Activated CD8-positive, alpha-beta memory T cell treated with anti-CD3 and anti-CD28 coated beads for 1 hour (primary cell): ENCODE measurements around the gene RYR2.

Source experiments
- DNase-seq, 2 donors: peaks; one replicate each; pipeline ENCODE4 v3.0.0-alpha.2; 2020; ENCODE audit warnings: low read depth in 1 of 2; ENCODE audit errors: extremely low read depth in 1 of 2

Gene RYR2

DNA sequence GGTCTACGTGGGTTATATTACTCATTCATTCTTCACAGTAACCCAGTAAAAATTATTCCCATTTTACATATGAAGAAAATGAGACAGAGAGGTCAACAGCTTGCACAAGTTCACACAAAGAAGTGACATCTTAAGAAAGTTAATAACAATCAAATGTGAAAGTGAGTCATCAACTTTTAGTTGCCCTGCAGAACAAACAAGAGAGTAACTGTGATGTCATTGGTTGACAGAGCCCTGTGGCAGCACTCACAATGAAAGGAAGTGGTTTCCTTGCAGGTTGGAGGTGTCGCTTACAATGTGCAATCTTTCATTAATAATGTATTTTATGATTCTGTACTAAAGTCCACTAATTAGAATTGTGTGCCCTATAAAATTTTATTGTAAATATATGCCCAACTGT lies 369.6 kb downstream of the RYR2 start:
- no peak for DNase-seq

DNA sequence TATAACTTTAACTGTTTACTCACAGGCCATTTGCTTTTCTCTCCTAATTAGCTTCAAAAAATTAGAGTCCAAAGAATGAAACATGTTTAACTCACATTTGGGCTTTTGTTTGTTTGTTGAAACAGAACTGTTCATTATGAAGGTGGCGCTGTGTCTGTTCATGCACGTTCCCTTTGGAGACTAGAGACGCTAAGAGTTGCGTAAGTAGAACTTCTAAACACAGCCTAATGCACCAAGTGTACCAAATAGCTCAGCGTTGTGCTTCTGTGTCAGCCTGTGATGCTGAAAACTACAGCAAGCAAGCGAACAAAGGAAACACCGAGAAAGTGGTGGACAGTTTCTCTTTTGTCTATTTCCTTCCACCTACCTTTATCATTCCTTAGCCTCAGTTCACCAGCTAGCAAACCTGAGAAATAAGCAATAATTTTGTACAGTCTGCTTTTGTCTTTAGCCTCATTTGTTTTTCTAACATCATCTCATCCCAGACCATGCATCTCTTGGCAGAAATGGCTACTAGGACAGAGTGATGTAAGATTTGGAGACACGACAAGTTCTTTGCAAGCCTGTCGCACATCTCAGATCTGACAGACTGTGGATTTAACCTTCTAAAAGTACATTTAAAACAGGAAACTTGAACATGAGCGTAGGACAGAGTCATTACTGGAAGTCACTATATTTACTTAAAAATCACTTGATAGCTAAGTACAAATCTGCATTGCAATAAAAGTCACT lies 375.1 kb downstream of the RYR2 start:
- no peak for DNase-seq

DNA sequence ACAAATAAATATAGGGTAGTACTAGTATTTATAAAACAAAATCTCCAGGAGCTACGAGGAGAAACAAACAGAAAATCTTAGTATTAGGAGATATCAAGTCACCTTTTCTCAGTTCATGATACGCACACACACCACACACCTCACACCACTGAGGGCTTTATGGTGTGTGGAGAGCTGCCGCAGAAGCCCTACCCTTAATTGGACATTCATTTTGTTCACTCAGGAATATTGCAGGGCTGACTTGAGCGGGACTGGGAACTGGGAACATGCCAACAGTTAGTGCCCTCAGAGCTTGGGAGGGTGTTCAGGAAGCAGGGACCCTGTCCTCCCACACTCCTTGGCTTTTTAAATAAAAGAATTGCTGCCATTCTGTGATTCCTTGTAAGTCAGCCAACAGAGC lies 386.8 kb downstream of the RYR2 start:
- DNase-seq, result no peak

DNA sequence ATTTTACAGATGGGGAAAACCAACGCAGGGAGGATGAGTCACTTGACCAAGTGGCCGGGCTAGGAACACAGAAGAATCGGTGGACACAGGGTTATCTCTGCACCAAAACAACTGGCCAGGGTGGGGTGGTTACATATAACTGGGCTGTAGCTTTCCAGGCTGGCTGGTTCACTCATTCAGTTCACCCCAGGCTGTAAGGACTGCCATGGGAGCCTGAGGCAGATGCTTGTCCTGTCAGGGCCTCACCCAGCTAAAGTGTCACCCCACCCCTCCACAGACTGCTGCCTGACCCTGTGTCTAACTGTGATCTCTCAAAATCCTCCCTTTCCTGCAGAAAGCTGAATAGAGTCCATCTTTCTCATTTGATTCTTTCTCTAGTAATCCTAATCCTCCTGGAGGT lies 387.3 kb downstream of the RYR2 start:
- DNase-seq, result no peak

DNA sequence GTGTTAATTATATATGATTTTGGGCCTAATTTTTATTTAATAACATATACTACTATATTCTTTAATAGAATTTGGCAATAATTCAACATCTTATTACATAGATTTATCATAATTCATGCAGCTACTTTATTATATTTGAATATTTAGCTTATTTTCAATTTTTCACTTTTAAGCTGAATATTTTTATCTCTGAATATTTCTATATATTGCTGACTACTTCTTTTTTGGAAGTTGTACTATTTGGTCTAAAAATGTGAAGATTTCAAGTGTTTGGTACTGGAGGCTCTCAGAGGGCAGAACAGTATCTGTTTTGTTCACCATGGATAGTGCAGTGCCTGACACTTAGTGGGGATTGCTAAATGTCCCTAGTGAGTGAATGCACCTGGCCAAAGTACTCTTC lies 389.5 kb downstream of the RYR2 start:
- no peak for DNase-seq

DNA sequence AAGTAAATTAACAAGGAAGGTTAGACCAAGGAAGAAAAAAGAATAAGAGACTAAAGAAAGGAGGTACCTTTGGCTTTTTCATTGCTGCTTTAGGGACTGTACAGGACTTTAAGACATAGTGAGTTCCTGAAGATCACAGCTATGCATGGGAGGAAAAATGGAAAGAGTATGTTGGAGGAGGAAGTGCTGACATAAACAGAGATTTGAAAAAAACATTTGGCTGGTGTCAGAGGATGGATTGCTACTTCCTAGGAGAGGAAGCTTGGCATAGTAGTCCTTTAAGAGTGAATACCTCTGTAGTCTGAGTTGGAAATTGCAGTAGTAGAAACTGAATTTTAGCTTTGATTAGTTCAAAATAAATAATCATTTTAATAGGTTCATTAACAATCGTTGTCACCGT lies 398.4 kb downstream of the RYR2 start:
- DNase-seq, result no peak

DNA sequence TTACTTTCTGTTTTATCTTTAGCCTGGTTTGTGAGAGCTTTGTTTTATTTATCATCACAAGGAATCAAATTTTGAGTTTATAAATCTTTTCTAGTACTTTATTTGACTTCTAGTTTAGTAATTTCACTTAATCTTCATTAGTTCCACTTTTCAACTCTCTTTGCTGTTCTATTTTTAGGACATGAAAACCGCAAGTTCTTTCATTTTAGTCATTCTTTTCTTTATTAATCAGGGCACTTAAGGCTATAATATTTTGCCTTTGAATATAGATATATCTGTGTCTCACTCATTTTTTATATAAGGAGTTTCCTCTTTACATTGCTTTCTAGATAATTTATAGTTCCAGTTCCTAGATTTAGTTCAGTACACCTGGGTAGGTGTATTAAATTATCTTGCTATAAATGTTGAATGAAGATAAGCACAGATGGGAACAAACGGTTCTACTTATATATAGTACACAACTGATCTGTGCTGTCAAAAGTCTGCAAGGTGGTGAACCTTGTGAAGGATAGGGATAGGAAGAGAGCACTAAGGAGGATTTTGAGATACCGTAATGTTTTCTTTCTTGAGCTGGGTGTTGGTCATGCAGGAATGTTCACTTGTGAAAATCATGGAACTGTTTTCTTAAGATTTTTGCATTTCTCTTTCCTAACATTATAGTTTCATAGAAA lies 402.3 kb downstream of the RYR2 start:
- DNase-seq, result no peak

DNA sequence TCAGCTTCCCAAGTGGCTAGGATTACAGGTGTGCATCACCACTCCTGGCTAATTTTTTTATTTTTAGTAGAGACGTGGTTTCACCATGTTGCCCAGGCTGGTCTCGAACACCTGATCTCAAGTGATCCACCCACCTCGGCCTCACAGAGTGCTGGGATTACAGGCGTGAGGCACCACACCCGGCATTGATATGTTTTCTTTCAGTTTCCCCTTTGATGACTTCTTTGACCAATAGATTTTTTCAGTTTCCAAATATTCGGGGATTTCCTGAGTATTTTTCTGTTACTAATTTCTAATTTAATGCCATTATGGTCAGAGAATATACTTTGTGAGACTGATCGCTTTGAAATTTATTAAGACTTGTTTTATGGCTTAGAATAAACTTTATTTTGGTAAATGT lies 406.1 kb downstream of the RYR2 start:
- DNase-seq, result no peak

DNA sequence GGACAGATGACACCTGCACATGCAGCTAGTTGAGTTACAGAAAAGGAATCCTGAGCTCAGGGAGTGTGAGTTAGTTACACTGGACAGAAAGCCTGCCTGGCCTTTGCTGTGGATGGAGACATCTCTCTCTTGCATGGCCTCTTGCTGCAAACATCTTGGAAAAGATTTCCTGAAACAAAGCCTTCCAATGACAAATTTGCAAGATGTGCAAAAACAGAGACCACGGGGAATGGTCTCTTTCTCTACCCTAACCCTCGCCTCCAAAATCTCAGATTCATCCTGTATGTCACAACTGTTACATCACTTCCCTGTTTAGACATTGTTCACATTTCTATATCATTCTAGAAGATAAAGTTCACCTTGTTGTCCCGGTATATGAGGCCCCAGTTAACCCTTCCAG lies 415.6 kb downstream of the RYR2 start:
- DNase-seq, result no peak

DNA sequence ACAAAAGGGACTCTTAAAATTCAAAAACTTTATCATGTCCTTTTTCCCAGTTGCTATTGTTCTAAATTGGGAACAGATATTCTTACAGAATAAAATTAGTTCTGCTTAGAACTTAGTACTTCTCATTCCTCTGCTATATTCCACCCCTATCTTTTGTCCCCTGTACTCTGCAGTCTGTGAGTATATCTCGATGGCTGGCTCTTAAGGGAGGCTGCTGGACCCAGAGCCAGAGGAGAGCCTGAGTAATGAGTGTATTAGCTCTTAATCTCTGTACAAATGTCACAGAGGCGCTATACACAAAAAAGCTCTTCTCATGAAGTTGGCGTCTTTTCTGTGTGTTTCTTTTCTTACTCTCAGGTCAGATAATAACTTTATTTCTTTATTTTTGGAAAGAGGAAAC lies 425.3 kb downstream of the RYR2 start:
- DNase-seq, result no peak

DNA sequence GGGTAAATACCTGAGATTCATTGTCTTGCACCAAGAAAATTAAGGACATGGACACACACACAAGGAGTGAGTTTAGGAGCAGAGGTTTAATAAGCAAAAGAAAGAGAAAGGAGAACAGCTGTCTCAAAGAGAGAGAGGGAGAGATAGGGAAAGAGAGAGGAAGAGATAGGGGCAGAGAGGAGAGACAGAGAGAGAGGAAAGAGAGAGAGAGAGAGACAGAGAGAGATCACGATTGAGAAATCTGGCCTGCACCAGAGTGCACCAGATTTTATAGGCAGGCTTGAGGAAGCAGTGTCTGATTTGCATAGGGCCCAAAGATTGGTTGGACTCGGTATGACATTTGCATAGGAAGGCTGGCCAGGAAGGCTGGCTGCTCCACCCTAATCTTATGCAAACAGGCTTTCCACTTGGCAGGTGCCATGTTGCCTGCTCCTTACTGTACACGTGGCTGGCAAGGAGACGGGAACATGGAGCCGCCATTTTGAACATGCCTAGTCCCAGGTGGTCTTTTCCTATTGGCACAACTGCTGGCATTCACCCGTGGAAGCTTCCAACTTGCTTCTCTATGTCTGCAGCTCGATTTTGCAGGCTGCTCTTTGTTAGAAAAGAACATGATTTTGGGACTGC lies 428.8 kb downstream of the RYR2 start:
- no peak for DNase-seq

DNA sequence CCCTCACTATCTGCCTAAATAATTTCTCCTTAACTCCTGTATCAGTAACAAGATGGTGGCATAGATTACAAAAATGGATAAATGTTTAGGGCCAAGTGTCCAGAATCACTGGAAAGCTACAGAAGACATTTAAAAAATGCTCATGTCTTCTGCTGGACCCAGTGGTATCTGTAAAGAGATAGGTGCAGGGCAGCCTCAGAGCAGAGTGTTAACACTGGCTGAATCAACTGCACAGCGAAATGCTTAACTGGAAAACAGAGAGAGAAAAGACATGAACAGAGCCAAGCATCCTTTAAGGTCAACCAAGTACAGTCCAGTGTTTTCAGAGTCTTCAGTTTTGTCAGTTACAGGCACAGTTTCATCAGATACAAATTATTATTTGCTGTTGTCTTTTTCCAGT lies 429.4 kb downstream of the RYR2 start:
- DNase-seq, result no peak

DNA sequence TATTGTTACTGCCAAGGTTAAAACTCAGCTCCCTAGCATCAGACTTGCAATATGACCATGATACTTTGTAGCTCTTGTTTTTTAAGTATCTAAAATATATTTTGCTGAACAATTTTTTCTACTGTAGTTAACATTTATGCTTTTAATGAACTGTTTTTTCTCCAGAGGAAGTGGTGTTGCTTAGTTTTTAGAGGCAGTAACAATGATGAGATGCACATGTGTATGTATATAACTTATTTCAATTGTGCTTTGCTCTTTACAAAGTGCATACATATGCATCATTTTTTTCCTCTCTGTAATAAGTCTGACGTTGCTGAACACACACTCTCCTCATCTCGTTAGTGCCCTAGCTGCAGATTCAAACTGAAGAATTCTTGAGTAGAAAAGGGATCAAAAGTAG lies 430.0 kb downstream of the RYR2 start:
- no peak for DNase-seq

DNA sequence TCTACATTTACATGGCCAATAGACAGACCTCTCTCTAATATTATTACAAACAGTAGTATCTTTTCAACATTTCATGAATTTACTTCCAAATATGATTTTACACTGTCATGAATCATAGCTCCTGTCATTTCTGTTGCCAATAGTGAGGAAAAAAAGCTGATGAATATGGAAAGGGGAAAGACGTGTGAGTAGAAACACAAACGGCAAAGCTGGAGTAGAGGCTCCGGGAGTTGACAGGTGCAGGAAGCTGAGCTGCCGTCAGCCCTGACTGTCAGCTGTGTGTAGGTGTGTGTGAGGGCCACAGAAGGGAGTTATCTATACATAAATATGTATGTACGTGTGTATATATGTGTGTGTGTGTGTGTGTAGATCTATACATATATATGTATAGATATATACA lies 431.9 kb downstream of the RYR2 start:
- DNase-seq, result no peak

DNA sequence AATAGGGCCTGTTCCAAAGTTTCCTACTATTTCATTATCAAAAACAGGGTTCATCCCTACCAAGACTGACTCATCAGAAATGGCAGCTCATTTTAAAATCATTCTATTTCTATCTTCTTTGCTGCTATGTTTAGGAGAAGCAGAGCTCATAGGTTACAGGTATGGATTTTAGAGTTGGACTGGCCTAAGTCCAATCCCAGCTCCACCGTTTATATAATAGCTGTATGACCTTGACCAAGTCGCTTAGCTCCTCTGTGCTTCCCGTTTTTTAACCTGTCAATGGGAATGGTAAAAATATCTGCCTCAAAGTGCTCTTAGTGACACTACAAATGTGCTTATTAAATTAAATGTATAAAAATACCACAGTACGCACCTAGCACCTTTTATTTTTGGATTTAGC lies 436.1 kb downstream of the RYR2 start:
- no peak for DNase-seq

DNA sequence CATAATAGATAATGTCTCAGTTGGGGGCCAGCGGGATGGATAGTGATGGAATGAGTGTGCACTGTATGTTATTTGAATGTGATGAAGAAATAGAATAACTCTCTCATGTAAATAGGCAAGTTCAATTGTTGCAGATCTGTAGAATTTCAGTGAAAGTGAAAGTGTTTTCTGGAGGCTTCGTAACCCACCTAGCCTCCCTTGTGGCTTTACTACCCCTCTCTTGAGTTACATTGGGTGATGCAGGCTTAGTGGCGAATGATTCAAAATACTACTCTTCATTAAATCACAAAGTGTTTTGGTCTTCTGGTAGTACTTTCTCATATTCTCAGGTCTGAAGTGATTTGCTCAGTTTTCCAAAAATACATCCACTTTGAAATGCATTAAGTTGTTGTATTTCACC lies 436.9 kb downstream of the RYR2 start:
- no peak for DNase-seq

DNA sequence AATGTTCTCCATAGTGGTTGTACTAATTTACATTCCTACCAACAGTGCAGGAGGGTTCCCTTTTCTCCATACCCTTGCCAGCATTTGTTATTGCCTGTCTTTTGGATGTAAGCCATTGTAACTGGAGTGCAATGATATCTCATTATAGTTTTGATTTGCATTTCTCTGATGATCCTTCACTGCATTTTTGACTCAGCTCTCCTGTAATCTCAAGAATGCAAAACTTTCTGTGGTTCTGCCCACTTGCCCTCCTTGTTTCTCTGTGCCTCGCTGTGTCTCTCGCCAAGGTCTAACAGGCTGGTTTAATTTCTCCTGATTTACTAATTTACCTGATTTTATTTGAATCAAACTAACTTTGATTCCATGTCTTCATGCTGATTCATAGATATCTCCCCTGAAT lies 440.8 kb downstream of the RYR2 start:
- DNase-seq, result no peak

DNA sequence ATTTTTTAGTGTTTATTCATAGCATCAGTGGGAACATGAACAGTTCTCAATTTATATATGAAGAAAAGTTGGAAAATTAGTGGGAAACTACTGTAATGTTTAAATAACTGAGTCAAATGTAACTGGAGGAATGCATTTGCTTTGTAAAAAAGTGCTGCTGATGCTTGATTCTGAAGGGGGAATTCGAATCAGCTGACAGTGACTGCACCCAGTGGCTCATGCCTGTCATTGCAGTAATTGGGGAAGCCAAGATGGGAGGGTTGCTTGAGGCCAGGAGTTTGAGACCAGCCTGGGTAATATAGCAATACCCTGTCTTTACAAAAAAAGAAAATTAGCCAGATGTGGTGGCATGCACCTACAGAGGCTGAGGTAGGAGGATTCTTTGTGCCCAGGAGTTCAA lies 450.4 kb downstream of the RYR2 start:
- no peak for DNase-seq

DNA sequence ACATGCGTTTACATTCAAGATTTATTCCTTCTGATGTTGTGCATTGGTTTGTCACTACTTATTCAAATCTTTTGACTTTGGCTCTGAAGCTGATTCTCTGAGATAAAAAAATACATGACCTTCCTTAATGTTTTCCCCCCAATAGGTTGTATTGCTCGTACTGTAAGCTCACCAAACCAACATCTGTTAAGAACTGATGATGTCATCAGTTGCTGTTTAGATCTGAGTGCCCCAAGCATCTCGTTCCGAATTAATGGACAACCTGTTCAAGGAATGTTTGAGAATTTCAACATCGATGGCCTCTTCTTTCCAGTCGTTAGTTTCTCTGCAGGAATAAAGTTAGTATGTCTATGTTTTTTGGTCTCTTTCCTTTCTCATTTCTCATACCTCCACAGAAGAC lies 458.6 kb downstream of the RYR2 start:
- no peak for DNase-seq

DNA sequence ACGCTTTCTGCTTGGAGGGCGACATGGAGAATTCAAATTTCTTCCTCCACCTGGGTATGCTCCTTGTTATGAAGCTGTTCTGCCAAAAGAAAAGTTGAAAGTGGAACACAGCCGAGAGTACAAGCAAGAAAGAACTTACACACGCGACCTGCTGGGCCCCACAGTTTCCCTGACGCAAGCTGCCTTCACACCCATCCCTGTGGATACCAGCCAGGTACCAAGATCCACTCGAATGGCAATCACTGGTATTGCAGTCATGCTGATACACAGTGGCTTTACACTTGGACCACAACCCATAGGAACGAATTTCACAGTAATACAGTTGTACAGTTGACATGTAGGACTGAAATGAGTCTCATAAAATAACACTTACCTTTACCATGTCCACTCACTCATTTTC lies 461.3 kb downstream of the RYR2 start:
- no peak for DNase-seq

DNA sequence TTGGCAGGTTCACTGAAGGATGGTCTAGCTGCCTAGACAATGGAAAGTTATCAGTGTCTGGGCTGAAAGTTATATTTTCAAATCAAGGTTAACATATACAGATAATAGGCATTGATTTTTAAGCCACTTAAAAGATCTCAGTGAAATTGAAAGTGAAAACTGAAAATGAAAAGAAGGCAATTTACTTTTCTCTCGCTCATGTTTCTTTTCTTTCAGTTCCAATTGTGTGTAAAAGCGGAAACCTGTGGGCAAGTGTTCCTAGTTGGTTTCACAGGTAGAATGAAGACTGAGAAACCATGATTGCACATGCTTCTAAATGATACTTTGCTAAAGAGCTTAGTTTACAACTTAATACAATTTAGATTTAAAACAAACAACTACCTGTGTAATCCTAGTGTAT lies 465.0 kb downstream of the RYR2 start:
- no peak for DNase-seq

DNA sequence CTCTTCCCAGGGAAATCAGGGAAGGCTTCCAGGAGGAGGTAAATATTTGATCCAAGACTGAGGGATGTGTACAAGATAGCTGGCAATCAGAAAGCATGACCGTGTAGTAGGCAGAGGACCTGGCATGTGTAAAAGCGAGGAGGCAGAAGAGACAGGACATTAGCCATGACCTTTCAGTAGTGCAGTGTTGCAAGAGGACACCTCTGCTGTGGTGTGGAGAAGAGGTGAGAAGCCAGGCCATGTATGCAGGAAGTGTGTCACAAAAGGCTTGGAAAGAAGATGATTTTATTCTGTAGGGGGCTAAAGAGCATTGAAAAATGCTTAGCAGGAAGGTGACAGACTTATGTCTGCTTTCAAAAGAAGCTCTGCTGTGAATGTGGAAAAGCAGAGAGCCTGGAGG lies 467.8 kb downstream of the RYR2 start:
- no peak for DNase-seq
